Nephron (organoid): ENCODE results near the gene FRMD1.

Experiments
- H3K27ac Mint-ChIP-seq, 3 experiments: 2 replicates each; pipeline ENCODE4 v1.8.0; 2020; ENCODE audit warnings: mixed read lengths in 3 of 3, mild to moderate bottlenecking in 2 of 3, moderate library complexity in 1 of 3
- H3K27me3 Mint-ChIP-seq: 2 replicates; pipeline ENCODE4 v1.8.0; 2021; ENCODE audit warnings: low read depth, mild to moderate bottlenecking, moderate library complexity, mixed read lengths
- H3K36me3 Mint-ChIP-seq: 2 replicates; pipeline ENCODE4 v1.8.0; 2020; ENCODE audit warnings: low read depth, mixed read lengths
- H3K4me1 Mint-ChIP-seq: 2 replicates; pipeline ENCODE4 v1.8.0; 2020; ENCODE audit warnings: mixed read lengths
- H3K4me3 Mint-ChIP-seq, 3 experiments: 2 replicates each; pipeline ENCODE4 v1.8.0; 2020; ENCODE audit warnings: mild to moderate bottlenecking in 3 of 3, mixed read lengths in 3 of 3, moderate library complexity in 2 of 3
- H3K9me3 Mint-ChIP-seq: 2 replicates; pipeline ENCODE4 v1.8.0; 2020; ENCODE audit warnings: mixed read lengths
- TF ChIP-seq, protein P1 (sequence below), 3 experiments: fragments of 200-600 bp; sonication (generic); IDR thresholded peaks; one replicate each; pipeline ENCODE4 v1.5.0; 2021; ENCODE audit warnings: antibody characterized with exemption in 3 of 3; ENCODE audit not compliant: unreplicated experiment in 3 of 3

FRMD1 gene

DNA sequence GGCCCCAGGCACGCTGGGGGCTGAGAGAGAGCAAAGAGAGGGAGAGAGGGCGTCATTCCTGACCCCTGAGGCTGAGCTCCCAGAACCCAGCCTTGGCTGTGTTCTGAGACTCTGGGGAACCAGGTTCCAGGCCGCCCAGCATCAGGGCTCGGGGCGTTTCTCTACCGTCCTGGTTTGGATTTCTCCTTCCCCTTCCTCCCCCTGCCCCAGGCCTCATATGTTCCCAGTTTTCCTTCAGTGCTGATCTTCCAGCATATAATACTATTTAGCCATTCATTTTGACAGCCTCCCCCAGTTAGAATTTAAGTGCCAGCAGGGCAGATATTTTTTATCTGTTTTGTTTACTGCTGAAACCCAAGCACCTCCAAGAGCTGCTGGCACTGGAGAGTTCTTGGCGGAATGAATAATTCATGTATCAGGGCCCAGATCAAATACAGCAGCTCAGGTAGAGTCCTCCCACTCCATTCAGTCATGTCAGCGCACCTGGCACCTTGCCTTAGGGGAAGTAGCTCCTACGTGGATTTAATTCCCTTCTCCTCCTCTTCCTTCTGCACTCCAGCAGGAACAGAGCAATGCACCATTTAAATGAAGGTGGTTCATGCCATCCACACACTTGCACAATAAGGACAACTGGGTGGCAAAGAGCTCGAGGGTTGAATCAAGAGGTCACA lies 23.4 kb upstream of the FRMD1 start:
- TF ChIP-seq, protein P1, sequence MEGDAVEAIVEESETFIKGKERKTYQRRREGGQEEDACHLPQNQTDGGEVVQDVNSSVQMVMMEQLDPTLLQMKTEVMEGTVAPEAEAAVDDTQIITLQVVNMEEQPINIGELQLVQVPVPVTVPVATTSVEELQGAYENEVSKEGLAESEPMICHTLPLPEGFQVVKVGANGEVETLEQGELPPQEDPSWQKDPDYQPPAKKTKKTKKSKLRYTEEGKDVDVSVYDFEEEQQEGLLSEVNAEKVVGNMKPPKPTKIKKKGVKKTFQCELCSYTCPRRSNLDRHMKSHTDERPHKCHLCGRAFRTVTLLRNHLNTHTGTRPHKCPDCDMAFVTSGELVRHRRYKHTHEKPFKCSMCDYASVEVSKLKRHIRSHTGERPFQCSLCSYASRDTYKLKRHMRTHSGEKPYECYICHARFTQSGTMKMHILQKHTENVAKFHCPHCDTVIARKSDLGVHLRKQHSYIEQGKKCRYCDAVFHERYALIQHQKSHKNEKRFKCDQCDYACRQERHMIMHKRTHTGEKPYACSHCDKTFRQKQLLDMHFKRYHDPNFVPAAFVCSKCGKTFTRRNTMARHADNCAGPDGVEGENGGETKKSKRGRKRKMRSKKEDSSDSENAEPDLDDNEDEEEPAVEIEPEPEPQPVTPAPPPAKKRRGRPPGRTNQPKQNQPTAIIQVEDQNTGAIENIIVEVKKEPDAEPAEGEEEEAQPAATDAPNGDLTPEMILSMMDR (IDR thresholded peaks at IDR 0.05; ENCODE audit: unreplicated experiment in 3 of 3), result no peak
- Mint-ChIP-seq H3K9me3 (no peaks in the 10 kb centered on the region), H3K4me3 (no peak overlapping the region), H3K27me3 (peaks cover 17% of the 10 kb centered on the region), H3K27ac (peak overlapping the region; percentile 50 to 76 (median 70)), H3K36me3 (no peaks in the 10 kb centered on the region), H3K4me1 (peaks cover 24% of the 10 kb centered on the region)

DNA sequence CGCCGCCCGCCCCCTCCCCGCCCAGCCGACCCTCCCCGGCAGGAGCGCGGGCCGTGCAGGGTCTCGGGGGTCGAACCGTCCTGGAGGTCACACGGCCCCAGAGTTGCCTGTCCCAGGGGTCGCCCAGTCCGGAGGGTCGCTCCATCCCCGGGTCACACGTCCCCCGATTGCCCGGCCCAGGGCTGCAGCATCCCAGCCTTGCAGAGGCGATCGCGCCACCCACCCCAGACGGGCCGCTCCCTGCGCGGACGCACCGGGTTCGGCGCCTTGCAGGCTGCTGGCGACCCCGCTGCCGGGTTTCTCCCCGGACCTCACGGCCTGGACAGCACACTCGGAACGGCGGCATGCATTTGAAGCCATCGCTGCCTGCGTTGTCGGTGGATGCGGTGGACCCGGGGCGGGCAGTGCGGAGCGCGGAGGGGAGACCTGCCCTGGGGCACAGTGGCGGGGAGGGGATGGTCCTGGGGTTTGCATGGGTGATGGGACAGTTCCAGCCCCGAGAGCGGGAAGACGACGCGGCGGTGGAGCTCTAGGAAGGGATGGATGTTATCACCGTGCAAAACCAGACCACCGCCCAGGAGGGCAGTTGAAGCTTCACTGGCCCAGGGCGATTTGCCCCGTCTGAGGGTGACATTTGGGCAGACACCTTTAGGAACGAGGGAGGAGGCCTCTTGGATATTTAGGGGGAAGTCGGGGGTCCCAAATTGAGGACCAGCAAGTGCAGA lies 22.7 kb upstream of the FRMD1 start:
- Mint-ChIP-seq H3K4me3 (no peak overlapping the region), H3K27ac (peak overlapping the region; percentile 50 to 76 (median 70)), H3K4me1 (peaks cover 23% of the 10 kb centered on the region), H3K27me3 (peaks cover 19% of the 10 kb centered on the region), H3K36me3 (no peaks in the 10 kb centered on the region), H3K9me3 (no peaks in the 10 kb centered on the region)
- TF ChIP-seq, protein P1 (IDR thresholded peaks at IDR 0.05; ENCODE audit: unreplicated experiment in 3 of 3), result no peak

DNA sequence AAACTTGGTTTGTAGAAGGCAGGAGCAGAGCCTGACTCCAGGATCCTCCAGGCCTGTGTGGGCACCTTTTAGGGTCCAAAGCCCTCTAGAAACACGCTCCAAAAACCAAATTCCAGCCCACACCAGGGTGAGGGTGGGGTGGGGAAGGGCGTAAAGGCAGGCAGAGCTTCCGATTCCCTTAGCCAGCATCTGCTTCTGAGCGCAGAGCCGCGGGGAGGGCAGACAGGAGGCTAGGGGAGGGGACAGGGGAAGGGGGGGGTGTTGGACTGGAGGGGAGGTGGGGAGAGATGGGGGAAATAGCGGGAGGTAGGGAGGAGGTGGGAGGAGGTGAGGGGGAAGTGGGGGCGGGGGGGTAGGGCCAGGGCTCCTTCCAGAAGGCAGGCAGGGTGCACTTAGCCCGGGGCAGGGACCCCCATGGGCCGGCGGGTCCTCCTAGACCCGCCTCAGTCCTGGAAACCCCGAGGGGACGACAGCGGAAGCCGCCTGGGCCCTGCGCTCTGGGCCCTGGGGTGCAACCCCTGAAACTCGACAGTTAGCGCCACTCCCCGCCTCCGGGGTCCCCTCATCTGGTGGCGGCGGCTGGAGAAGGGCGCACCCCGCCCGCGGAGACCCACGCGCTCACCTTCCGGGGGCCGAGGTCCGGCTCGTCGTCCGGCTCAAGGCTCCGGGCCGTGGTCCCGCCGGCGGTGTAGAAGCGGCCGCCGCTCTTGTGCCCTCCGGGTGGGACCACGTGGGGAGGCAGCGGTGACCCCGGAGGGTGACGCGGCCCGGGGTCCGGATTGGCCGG lies 22.0 kb upstream of the FRMD1 start:
- Mint-ChIP-seq H3K27ac (no peak overlapping the region), H3K9me3 (no peaks in the 10 kb centered on the region), H3K27me3 (peaks cover 21% of the 10 kb centered on the region), H3K4me3 (no peak overlapping the region), H3K36me3 (no peaks in the 10 kb centered on the region), H3K4me1 (peaks cover 18% of the 10 kb centered on the region)
- TF ChIP-seq, protein P1 (IDR thresholded peaks at IDR 0.05; ENCODE audit: unreplicated experiment in 3 of 3), result no peak

DNA sequence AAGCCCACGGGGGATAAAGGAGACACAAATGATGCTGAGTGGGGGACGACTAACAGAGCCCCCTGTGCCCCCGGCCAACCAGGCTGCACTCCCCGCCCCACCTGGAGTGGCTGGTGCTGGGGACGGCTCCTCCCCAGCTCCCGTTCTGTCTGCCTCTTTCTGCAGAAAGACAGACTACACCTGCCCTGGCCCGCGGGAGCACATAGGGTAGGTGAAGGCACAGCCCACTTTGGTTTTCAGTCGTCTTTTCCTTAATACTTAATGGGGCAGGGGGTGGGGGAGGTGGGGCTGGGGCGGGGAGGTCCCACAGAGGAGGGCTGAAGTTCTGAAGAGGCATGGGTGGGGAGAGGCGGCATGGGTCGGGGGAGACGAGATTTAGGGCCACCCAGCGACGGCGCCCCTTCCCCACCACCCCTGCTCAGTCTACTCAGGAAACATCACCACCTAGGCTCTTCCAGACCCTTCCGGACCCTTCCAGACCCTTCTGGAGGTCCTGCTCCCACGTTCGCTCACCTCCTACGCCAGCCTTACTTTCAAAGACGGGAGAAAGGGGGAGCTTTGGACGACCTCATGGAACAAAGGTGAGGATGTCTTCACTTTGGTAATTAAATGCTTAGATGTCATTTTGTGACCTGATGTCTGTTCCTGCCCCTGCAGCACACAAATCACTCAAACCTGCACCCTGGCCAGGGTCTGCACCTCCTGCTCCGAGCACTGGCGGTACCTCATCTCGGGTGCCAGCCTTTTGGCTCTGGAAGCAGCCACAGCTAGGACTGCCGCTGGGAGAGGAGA lies 21.2 kb upstream of the FRMD1 start:
- Mint-ChIP-seq H3K27me3 (peaks cover 17% of the 10 kb centered on the region), H3K4me1 (peaks cover 25% of the 10 kb centered on the region), H3K9me3 (no peaks in the 10 kb centered on the region), H3K36me3 (no peaks in the 10 kb centered on the region), H3K27ac (no peak overlapping the region), H3K4me3 (no peak overlapping the region)
- TF ChIP-seq, protein P1 (IDR thresholded peaks at IDR 0.05; ENCODE audit: unreplicated experiment in 3 of 3), result no peak

DNA sequence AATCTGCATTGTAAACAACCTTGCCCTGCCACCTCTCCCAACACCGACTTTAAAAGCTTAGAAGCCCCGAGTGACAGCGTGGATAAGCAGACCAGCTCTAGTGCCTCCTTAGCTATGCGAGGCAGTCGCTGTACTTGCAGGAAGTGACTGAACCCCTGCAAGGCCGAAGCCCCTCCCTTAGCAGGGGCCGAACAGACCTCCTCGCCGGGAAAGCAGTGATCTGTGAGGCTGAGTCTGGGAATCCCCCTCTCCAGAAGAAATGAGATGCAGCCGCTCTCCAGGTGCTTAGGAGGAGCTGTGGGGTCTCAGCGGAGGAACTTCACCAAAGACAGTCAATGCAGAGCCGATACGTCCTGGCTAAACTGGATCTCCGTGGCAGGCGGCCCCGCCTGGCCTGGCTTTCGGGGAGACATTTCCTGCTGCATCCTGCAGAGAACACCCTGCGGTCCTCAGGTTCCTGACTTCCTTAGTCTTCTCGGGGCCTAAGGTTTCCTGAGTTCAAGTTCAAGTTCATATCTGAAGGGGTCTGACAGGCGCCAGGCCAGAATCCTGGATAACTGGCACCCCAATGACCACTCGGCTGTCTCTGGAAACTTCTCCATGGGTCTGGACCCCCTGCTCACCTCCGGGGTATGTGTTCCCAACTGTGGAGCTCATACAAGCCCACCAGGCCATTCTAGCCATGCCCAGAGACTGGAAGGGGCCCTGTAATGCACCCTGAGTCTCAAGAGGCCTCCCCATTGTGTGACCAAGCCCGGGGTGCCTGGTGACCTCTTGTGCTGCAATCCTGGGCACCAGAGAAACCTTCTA lies 20.4 kb upstream of the FRMD1 start:
- Mint-ChIP-seq H3K27ac (peak overlapping the region in 2 of 3 experiments; percentile 56 to 79), H3K27me3 (peaks cover 17% of the 10 kb centered on the region), H3K4me1 (peaks cover 25% of the 10 kb centered on the region), H3K9me3 (no peaks in the 10 kb centered on the region), H3K4me3 (no peak overlapping the region), H3K36me3 (no peaks in the 10 kb centered on the region)
- TF ChIP-seq, protein P1 (IDR thresholded peaks at IDR 0.05; ENCODE audit: unreplicated experiment in 3 of 3), result no peak
